GM12878 (cell line): ENCODE results near the gene ATXN1. TPM values are rescaled to one million over a fixed set of nuclear protein-coding genes. Genes with fewer than 3 reads are reported as not detected.

Experiments
- ATAC-seq: fragments of 200-7000 bp; cut with Tn5 transposase; 3 replicates; pipeline ENCODE4 v1.9.1; 2020; ENCODE audit warnings: mild to moderate bottlenecking, moderate library complexity
- BruUV-seq: library from RNA; stranded (reverse); fragments of 400-500 nt; replicated peaks from 2 replicates; lab custom pipeline; 2021; lab: Mats Ljungman, UMichigan
- CTCF ChIA-PET: fragments of 300-600 bp; sonication (Branson Sonifier 250); formaldehyde crosslinking; extraction: SDS; loops from one replicate; lab custom pipeline; 2021; ENCODE audit warnings: inconsistent platforms; lab: Yijun Ruan, JAX
- POLR2A ChIA-PET: fragments of 350-600 bp; formaldehyde crosslinking; extraction: SDS; loops from one replicate; lab custom pipeline; 2021; ENCODE audit warnings: inconsistent platforms; lab: Charles Lee
- RAD21 ChIA-PET: fragments of 300-600 bp; sonication (Branson Sonifier 250); formaldehyde crosslinking; loops from one replicate; lab custom pipeline; 2023; ENCODE audit warnings: antibody characterized with exemption; ENCODE audit not compliant: unreplicated experiment; lab: Charles Lee
- SMC1A ChIA-PET: fragments of 300-600 bp; sonication (Branson Sonifier 250); formaldehyde crosslinking; loops from one replicate; lab custom pipeline; 2023; ENCODE audit not compliant: unreplicated experiment, uncharacterized antibody; lab: Charles Lee
- DNase-seq: peaks from one replicate; pipeline ENCODE4 v3.0.0-alpha.2; 2011; ENCODE audit warnings: low read depth, low spot score
- FAIRE-seq: peaks from 3 replicates; lab custom pipeline; 2011; peaks lifted over from hg19 to GRCh38; lab: Jason Lieb, UNC
- H2AFZ ChIP-seq: 2 replicates; pipeline ENCODE4 v1.6.0; 2011; ENCODE audit warnings: low read depth, low read length, control low read depth; ENCODE audit not compliant: control insufficient read depth
- H3K27ac ChIP-seq: 2 replicates; pipeline ENCODE4 v1.5.1; 2011; ENCODE audit warnings: control low read depth; ENCODE audit not compliant: control insufficient read depth, insufficient read depth
- H3K27me3 ChIP-seq, 2 experiments: replicated peaks in 1 of 2; 2 replicates each; pipeline versions ENCODE4 v1.6.0 to v1.6.1; 2011; ENCODE audit warnings: low read length in 1 of 2; ENCODE audit not compliant: control insufficient read depth in 2 of 2, insufficient read depth in 2 of 2
- H3K36me3 ChIP-seq, 2 experiments: 2 replicates each; pipeline ENCODE4 v1.5.1; 2011; ENCODE audit warnings: low read length in 1 of 2; ENCODE audit not compliant: control insufficient read depth in 2 of 2, insufficient read depth in 2 of 2
- H3K4me1 ChIP-seq: 2 replicates; pipeline ENCODE4 v1.6.1; 2011; ENCODE audit warnings: mild to moderate bottlenecking, low read length, moderate library complexity, mixed read lengths; ENCODE audit not compliant: control insufficient read depth, insufficient read depth
- H3K4me2 ChIP-seq: 2 replicates; pipeline ENCODE4 v1.6.0; 2011; ENCODE audit warnings: control low read depth; ENCODE audit not compliant: control insufficient read depth, insufficient read depth
- H3K4me3 ChIP-seq: fragments of 200-600 bp; sonication (generic); 2 replicates; pipeline ENCODE4 v1.5.1; 2016
- H3K79me2 ChIP-seq: 2 replicates; pipeline ENCODE4 v1.6.0; 2011; ENCODE audit warnings: low read length; ENCODE audit not compliant: control insufficient read depth, insufficient read depth
- H3K9ac ChIP-seq: 2 replicates; pipeline ENCODE4 v1.8.0; 2011; ENCODE audit warnings: low read length, control low read depth, mixed read lengths; ENCODE audit not compliant: control insufficient read depth, insufficient read depth
- H3K9me3 ChIP-seq: replicated peaks from 3 replicates; pipeline ENCODE4 v1.5.1; 2011; ENCODE audit warnings: mild to moderate bottlenecking, low read length; ENCODE audit not compliant: control insufficient read depth, insufficient read depth
- H4K20me1 ChIP-seq: 2 replicates; pipeline ENCODE4 v1.6.0; 2011; ENCODE audit not compliant: control insufficient read depth, insufficient read depth
- EGR1 ChIP-seq, 2 experiments: IDR thresholded peaks; 1 replicate in 1 of 2; 2 replicates in 1 of 2; pipeline ENCODE4 v1.6.1; 2011 to 2012; ENCODE audit warnings: low read depth in 2 of 2, low read length in 2 of 2, borderline replicate concordance in 1 of 2, mild to moderate bottlenecking in 1 of 2, moderate library complexity in 1 of 2
- POU2F2 ChIP-seq: IDR thresholded peaks from 3 replicates; pipeline ENCODE4 v1.6.1; 2011; ENCODE audit warnings: low read depth, mild to moderate bottlenecking, low read length, borderline replicate concordance
- TAF1 ChIP-seq: IDR thresholded peaks from 2 replicates; pipeline ENCODE4 v1.6.1; 2011; ENCODE audit warnings: mild to moderate bottlenecking, low read depth, low read length, borderline replicate concordance
- TBL1XR1 ChIP-seq: IDR thresholded peaks from 2 replicates; pipeline ENCODE4 v1.6.1; 2012; ENCODE audit warnings: low read depth, low read length, improper control_type of control experiment
- ZNF384 ChIP-seq: IDR thresholded peaks from 2 replicates; pipeline ENCODE4 v1.6.1; 2012; ENCODE audit warnings: low read depth, mild to moderate bottlenecking, low read length, improper control_type of control experiment, borderline replicate concordance
- WGBS: methylation state at CpG from one replicate; pipeline ENCODE4 v1.1.6; 2016; ENCODE audit warnings: low lambda C conversion rate; ENCODE audit not compliant: insufficient replicate concordance, insufficient coverage; ENCODE audit errors: missing lambda C conversion rate; 5-methylcytosine and 5-hydroxymethylcytosine counted together
- in situ Hi-C: fragments of 300-500 bp; cut with MboI; formaldehyde crosslinking; loops from 9 replicates; pipeline ENCODE4 v1.14.3; 2018; ENCODE audit warnings: mixed read lengths
- intact Hi-C: fragments of 100-400 bp; cut with micrococcal nuclease; formaldehyde crosslinking; loops from one replicate; pipeline ENCODE4 v1.14.2; 2022; ENCODE audit not compliant: unreplicated experiment
- polyA plus RNA-seq, 11 experiments: library from polyadenylated mRNA; depleted of rRNA in 4 of 11; unstranded in 6 of 11; stranded (reverse) in 5 of 11; fragments of >200 nt; fragmentation: Nextera tagmentation in 4 of 11; fragmentation: Illumina TruSeq in 1 of 11; extraction: Ambion mirVana in 4 of 11; extraction: Trizol in 1 of 11; gene quantifications; 1 replicate in 1 of 11; 2 replicates in 10 of 11; pipeline versions ENCODE4 v1.2.1 to v1.2.3, GENCODE V29; 2011 to 2016; ENCODE audit warnings: inconsistent platforms in 2 of 11, missing spikeins in 2 of 11, low read depth in 1 of 11
- total RNA-seq, 4 experiments: library from RNA; depleted of rRNA in 3 of 4; stranded (reverse); fragments of >200 nt in 3 of 4; fragmentation: Illumina TruSeq in 1 of 4; extraction: Trizol in 1 of 4; gene quantifications; 2 replicates each; pipeline versions ENCODE4 v1.2.1 to v1.2.3, GENCODE V29; 2013 to 2021

Gene ATXN1
- total and polyA plus RNA-seq, 10 of the 15 experiments (the other 5 are each of a cell fraction or from before 2014, with no cell fraction given) = 12.2 to 51.2 (median 20.5) TPM

DNA sequence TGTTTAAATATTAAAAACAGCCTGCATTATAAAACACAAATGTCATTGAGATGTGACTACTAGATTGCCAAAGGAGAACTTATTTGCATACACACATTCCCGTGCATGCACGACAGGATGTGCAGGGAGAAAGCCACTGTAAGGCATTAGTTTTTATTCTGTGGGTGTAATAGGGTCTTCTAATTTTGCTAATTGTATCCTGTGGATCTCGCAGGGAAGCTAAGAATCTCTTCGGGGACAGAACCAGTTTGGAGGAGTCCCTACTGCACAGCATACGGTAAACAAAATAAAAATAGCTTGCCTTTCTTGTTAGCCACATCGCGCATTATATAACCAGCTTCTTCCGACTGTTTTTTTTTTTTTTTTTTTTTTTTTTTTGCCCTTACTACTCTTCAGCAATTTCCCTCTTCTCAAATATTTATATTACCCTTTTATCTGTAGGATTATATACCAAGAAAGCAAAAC, 2.0 kb downstream of the ATXN1 start:
- ChIA-PET SMC1A (interaction anchor here (0.9 to 3.6 kb wide), 23 partner anchors 9 to 353 kb away, joined by 3 to 37 read pairs (median 6); no protein-coding TSS in a partner anchor), CTCF (interaction anchor here (0.7 to 3.4 kb wide), 19 partner anchors 10 to 473 kb away, joined by 3 to 28 read pairs (median 6); no protein-coding TSS in a partner anchor), POLR2A (interaction anchor here (0.6 to 1.8 kb wide), 16 partner anchors 12 to 1143 kb away, joined by 3 to 7 read pairs (median 4); no protein-coding TSS in a partner anchor), RAD21 (interaction anchor here (0.6 to 3.7 kb wide), 23 partner anchors 19 to 345 kb away, joined by 3 to 36 read pairs (median 5); no protein-coding TSS in a partner anchor)
- BruUV-seq = TSS peak; percentile 45
- ATAC-seq (no peak), FAIRE-seq (no peak), DNase-seq (no peak)
- H3K4me2 ChIP-seq = peak overlapping the region; percentile 72
- peaks cover 19% of the 10 kb centered on the region for H3K79me2 ChIP-seq
- no peaks in the 10 kb centered on the region for H3K9me3 ChIP-seq
- peak overlapping the region; percentile 78 for H3K9ac ChIP-seq
- no peaks in the 10 kb centered on the region for H3K27me3 ChIP-seq
- peaks cover 8% of the 10 kb centered on the region; the same call in 1 of the 2 replicates for H3K4me1 ChIP-seq
- TF ChIP-seq TBL1XR1 (no peak), EGR1 (IDR thresholded peaks at IDR 0.05; ENCODE audit: borderline replicate concordance in 1 of 2, low read depth in 2 of 2, low read length in 2 of 2) (no peak), POU2F2 (peak; percentile 54; the same call in 1 of the 3 replicates), TAF1 (peak; percentile 8; the same call in 1 of the 2 replicates), ZNF384 (peak; percentile 50)
- 0% methylated on average over 8 of the region's 8 CpGs for WGBS
- in situ Hi-C loops (no loop called here), intact Hi-C loops (no loop called here)
- H2AFZ ChIP-seq = peak overlapping the region; percentile 69
- H3K4me3 ChIP-seq = peak overlapping the region; percentile 93
- peak overlapping the region; percentile 65; the same call in 1 of the 2 replicates for H3K27ac ChIP-seq
- no peaks in the 10 kb centered on the region for H4K20me1 ChIP-seq
- no peaks in the 10 kb centered on the region for H3K36me3 ChIP-seq
